GM23248 (cell line): Measurements from ENCODE around the gene PPP6R3.

Experiments
- EZH2 ChIP-seq: fragments of 200-600 bp; sonication (generic); IDR thresholded peaks from 2 replicates; pipeline ENCODE4 v1.6.1; 2018; ENCODE audit warnings: antibody characterized with exemption, mild to moderate bottlenecking; ENCODE audit not compliant: insufficient read depth, poor library complexity, severe bottlenecking
- EZH2phosphoT487 ChIP-seq: fragments of 200-600 bp; sonication (generic); IDR thresholded peaks from 2 replicates; pipeline ENCODE4 v1.6.1; 2018; ENCODE audit warnings: antibody characterized with exemption, moderate library complexity, mild to moderate bottlenecking, low read depth; ENCODE audit not compliant: insufficient read depth

GRCh38 chr11:68581439-68581838 lies 120.9 kb downstream of the PPP6R3 start:
- TF ChIP-seq EZH2, result no peak
- no peak for TF ChIP-seq EZH2phosphoT487
